Esophagus squamous epithelium (tissue), 4 donors: ENCODE data around the gene CAMTA1.

ENCODE experiments used
- POLR2A ChIP-seq, 4 donors: fragments of 450-650 bp; IDR thresholded peaks; one replicate each; pipeline ENCODE4 v1.6.1; 2017; ENCODE audit warnings: antibody characterized with exemption in 4 of 4, mild to moderate bottlenecking in 4 of 4, moderate library complexity in 3 of 4
- TF ChIP-seq, protein P1 (sequence below), 6 experiments: fragments of 450-650 bp in 4 of 6; fragments of 200-600 bp in 2 of 6; sonication (generic) in 2 of 6; IDR thresholded peaks; one replicate each; pipeline ENCODE4 v1.5.1; 2016 to 2019; ENCODE audit warnings: antibody characterized with exemption in 6 of 6, mild to moderate bottlenecking in 4 of 6, moderate library complexity in 4 of 6

DNA sequence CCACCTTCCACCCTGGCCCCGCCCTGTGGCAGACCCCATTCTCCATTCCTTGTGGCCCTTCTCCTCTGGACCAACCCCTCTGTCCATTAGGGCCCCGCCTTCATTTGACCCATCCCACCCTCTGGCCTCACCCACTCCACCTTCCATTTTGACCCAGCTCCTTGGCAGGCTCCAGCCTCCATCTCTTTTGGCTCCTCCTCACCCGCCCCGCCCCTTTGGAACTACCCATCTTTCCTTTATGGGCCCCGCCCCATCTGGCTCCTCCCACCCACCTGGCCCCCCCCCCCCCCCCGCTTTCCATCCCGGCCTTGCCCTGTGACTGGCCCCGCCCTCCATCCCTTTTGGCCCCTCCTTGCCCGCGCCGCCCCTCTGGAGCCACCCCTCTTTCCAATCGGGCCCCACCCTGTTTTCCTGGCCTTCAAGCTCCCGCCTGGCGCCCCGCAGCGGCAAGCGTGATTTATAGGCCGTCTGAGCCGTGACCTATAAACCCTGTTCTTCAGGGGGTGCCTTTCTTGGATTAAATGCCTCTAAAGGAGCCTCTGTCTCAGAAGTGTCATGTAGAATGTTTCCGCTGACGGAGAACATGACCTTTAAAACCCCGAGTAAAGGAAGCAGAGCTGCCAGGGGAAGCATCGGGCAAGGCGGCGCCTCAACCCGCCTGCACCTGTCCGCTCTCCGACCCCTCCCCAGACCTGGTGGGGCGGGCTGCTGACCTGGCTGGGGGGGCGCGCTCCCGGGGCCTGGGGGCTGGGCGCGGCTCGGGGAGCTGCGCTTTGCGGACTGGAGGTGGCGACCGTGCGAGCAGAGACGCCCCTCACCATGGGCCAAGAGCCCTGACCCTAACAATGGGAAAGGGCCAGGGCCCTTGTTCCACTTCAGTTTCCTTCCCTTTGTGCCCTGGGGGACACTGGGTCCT, 178.0 kb downstream of the CAMTA1 start:
- TF ChIP-seq, protein P1, sequence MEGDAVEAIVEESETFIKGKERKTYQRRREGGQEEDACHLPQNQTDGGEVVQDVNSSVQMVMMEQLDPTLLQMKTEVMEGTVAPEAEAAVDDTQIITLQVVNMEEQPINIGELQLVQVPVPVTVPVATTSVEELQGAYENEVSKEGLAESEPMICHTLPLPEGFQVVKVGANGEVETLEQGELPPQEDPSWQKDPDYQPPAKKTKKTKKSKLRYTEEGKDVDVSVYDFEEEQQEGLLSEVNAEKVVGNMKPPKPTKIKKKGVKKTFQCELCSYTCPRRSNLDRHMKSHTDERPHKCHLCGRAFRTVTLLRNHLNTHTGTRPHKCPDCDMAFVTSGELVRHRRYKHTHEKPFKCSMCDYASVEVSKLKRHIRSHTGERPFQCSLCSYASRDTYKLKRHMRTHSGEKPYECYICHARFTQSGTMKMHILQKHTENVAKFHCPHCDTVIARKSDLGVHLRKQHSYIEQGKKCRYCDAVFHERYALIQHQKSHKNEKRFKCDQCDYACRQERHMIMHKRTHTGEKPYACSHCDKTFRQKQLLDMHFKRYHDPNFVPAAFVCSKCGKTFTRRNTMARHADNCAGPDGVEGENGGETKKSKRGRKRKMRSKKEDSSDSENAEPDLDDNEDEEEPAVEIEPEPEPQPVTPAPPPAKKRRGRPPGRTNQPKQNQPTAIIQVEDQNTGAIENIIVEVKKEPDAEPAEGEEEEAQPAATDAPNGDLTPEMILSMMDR (IDR thresholded peaks at IDR 0.05), result no peak
- no peak for TF ChIP-seq POLR2A (IDR thresholded peaks at IDR 0.05)
